HTERT RPE-1 (cell line): ENCODE measurements around the gene INCA1.
"Not testable (repeated sequence)": the region's sequence is repeated elsewhere in the genome, so short reads cannot be mapped to it uniquely, and the experiment has no call there.

Experiments used
- in situ Hi-C: fragments of 300-500 bp; cut with MboI; formaldehyde crosslinking; loops from 4 replicates; pipeline ENCODE4 v1.14.3; 2020; ENCODE audit warnings: low sequenced_read_pairs

Gene INCA1

GRCh38 chr17:4997302-4998026 lies at the start of gene INCA1, which contains the start of gene KIF1C:
Gene INCA1 (minus strand): TSS chr17:4997522. CDS start chr17:4994437, 3,085 bp downstream.
Gene KIF1C (plus strand): TSS chr17:4997950. CDS start chr17:5000247, 2,297 bp downstream.
- in situ Hi-C loops: no loop called here

GRCh38 chr17:5045496-5045895 lies 48.2 kb upstream of the INCA1 start:
- in situ Hi-C loops: no loop called here

GRCh38 chr17:5044630-5045029 lies 47.3 kb upstream of the INCA1 start:
- in situ Hi-C loops: no loop called here

- in situ Hi-C loops: no loop called here
Measured at GRCh38 chr17:5043524-5043923, 46.2 kb upstream of the INCA1 start.

- in situ Hi-C loops: no loop called here
Measured at GRCh38 chr17:5042157-5043022, 45.1 kb upstream of the INCA1 start.

- in situ Hi-C loops: no loop called here
Measured at GRCh38 chr17:5035315-5035714, 38.0 kb upstream of the INCA1 start, which contains the start of gene SLC52A1. Gene SLC52A1 (minus strand): TSS chr17:5035426. CDS start chr17:5034606, 820 bp downstream.

GRCh38 chr17:5034651-5035050 lies 37.3 kb upstream of the INCA1 start:
- in situ Hi-C loops: no loop called here

- in situ Hi-C loops: no loop called here
Measured at GRCh38 chr17:5034063-5034462, 36.7 kb upstream of the INCA1 start.

- in situ Hi-C loops: no loop called here
Measured at GRCh38 chr17:5033352-5034015, 36.2 kb upstream of the INCA1 start.

GRCh38 chr17:5032865-5033264 lies 35.5 kb upstream of the INCA1 start:
- in situ Hi-C loops: no loop called here

- in situ Hi-C loops: no loop called here
Measured at GRCh38 chr17:5031365-5032082, 34.2 kb upstream of the INCA1 start.

GRCh38 chr17:5030168-5030567 lies 32.8 kb upstream of the INCA1 start:
- in situ Hi-C loops: not testable (repeated sequence)

- in situ Hi-C loops: no loop called here
Measured at GRCh38 chr17:5027916-5028315, 30.6 kb upstream of the INCA1 start.

GRCh38 chr17:5027299-5027698 lies 30.0 kb upstream of the INCA1 start:
- in situ Hi-C loops: no loop called here

GRCh38 chr17:5024604-5025003 lies 27.3 kb upstream of the INCA1 start:
- in situ Hi-C loops: no loop called here

GRCh38 chr17:5023588-5024147 lies 26.3 kb upstream of the INCA1 start:
- in situ Hi-C loops: no loop called here

GRCh38 chr17:5022171-5022711 lies 24.9 kb upstream of the INCA1 start:
- in situ Hi-C loops: no loop called here

- in situ Hi-C loops: no loop called here
Measured at GRCh38 chr17:5020502-5021023, 23.2 kb upstream of the INCA1 start.

- in situ Hi-C loops: no loop called here
Measured at GRCh38 chr17:5019475-5019956, 22.2 kb upstream of the INCA1 start.

- in situ Hi-C loops: no loop called here
Measured at GRCh38 chr17:5014357-5014756, 17.0 kb upstream of the INCA1 start.
